Choroid plexus epithelial cell (primary cell): ENCODE data around the gene TMEM72.
A peak's percentile ranks its signal among the peaks of the same experiment; 100 is the strongest.

Experiments
- DNase-seq: peaks from one replicate; pipeline ENCODE4 v3.0.0-alpha.2; 2010; ENCODE audit warnings: low read depth
- H3K4me3 ChIP-seq: 2 replicates; pipeline ENCODE4 v1.5.1; 2011; ENCODE audit warnings: low read depth, mild to moderate bottlenecking, control low read depth, low read length, moderate library complexity
- TF ChIP-seq, protein P1 (sequence below): conservative IDR thresholded peaks from 2 replicates; pipeline ENCODE4 v1.5.1; 2011; ENCODE audit warnings: low read depth, mild to moderate bottlenecking, control low read depth, inconsistent platforms, low read length, moderate library complexity

The TMEM72 gene

GRCh38 chr10:44927352-44927751 lies 16.2 kb downstream of the TMEM72 start:
- no peak overlapping the region for H3K4me3 ChIP-seq
- DNase-seq, result peak; percentile 68
- TF ChIP-seq, protein P1, sequence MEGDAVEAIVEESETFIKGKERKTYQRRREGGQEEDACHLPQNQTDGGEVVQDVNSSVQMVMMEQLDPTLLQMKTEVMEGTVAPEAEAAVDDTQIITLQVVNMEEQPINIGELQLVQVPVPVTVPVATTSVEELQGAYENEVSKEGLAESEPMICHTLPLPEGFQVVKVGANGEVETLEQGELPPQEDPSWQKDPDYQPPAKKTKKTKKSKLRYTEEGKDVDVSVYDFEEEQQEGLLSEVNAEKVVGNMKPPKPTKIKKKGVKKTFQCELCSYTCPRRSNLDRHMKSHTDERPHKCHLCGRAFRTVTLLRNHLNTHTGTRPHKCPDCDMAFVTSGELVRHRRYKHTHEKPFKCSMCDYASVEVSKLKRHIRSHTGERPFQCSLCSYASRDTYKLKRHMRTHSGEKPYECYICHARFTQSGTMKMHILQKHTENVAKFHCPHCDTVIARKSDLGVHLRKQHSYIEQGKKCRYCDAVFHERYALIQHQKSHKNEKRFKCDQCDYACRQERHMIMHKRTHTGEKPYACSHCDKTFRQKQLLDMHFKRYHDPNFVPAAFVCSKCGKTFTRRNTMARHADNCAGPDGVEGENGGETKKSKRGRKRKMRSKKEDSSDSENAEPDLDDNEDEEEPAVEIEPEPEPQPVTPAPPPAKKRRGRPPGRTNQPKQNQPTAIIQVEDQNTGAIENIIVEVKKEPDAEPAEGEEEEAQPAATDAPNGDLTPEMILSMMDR, result no peak

GRCh38 chr10:44928462-44928861 lies 17.3 kb downstream of the TMEM72 start:
- DNase-seq, result no peak
- TF ChIP-seq, protein P1, result no peak
- no peak overlapping the region for H3K4me3 ChIP-seq

- DNase-seq, result no peak
- no peak overlapping the region for H3K4me3 ChIP-seq
- TF ChIP-seq, protein P1, result no peak
Measured at GRCh38 chr10:44929356-44930255, 18.5 kb downstream of the TMEM72 start.

- DNase-seq, result no peak
- TF ChIP-seq, protein P1, result no peak
- no peak overlapping the region for H3K4me3 ChIP-seq
Measured at GRCh38 chr10:44930904-44931620, 19.9 kb downstream of the TMEM72 start.

GRCh38 chr10:44931621-44932516 lies 20.7 kb downstream of the TMEM72 start:
- H3K4me3 ChIP-seq, result no peak overlapping the region
- TF ChIP-seq, protein P1, result no peak
- DNase-seq, result no peak

DNA sequence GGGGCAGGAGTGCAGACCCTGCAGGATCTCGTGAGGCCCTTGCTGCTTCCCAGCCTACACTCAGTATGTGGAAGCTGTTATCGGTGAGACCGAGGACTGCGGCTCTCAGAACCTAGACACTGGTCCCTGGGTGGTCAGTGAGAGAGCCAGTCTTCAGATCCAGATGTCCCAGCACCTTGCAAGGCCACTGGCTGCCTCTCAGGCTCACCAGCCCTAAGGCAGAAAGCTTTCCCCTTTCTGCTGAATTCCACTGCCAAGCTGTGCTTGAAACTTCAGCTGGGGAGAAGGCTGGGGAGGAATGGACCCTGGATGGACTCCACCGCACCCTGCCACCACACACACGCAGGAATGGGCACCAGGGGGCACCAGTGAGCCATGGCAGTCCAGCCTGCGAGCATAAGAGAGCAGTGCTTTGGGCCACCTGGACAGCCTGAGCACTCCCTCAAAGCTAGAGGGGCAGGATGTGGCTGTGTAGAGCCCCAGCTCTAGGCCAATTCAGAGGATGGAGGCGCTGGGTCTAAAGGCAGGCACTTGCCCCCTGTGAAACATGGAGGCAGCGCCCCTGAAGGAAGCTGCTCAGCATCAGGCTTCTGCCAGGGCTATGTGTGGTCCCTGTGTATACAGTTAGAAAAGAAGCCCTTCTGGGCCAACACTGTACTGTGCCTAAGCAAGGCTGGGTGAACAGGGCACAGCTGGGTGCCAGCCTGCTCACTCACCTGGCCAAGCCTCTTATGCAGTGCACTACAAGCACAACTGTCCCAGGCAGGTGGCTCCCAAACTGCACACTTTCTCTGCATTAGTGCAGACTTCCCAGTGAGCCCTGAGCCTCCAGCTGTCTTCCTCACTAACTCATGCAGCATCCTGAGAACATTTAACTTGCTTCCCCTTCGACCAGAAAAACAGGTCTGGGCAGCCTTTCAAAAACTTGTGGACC lies 21.6 kb downstream of the TMEM72 start:
- TF ChIP-seq, protein P1, result peak; percentile 99
- DNase-seq, result peak; percentile 89
- no peak overlapping the region for H3K4me3 ChIP-seq
